ENCODE data around the gene BRIP1.
"Not testable (repeated sequence)": the region's sequence is repeated elsewhere in the genome, so short reads cannot be mapped to it uniquely, and the experiment has no call there.

The BRIP1 gene

DNA sequence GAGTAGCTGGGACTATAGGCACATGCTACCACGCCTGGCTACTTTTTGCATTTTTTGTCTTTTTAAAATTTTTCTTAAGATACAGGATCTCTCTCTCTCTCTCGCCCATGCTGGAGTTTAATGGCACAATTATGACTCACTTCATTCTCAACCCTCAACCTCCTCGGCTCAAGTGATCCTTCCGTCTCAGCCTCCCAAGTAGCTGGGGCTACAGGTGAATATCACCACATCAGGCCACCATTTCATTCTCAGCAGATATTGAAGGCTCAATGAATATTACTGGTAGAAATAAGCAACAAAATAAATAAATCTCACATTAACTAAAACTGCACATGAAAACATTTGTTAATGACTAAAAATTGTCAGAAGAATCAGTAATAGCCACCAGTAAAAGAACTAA, 41.7 kb downstream of the BRIP1 start:
- 83 to 84% methylated on average over 4 of the region's 4 CpGs for WGBS, 2 experiments
- peaks cover 7% of the 10 kb centered on the region for H3K36me3 ChIP-seq (ENCODE audit: control insufficient read depth, insufficient read depth, low read length)
- no peak overlapping the region for H3K4me3 ChIP-seq (ENCODE audit: insufficient read depth, low read depth, low read length)
- no peaks in the 10 kb centered on the region for H3K27me3 ChIP-seq (ENCODE audit: control insufficient read depth, insufficient read depth, low read length, poor library complexity, severe bottlenecking)
- H3K4me1 ChIP-seq (ENCODE audit: control insufficient read depth, insufficient read depth, low read length), result no peaks in the 10 kb centered on the region
- no peaks in the 10 kb centered on the region for H3K9me3 ChIP-seq (ENCODE audit: control insufficient read depth, low read length)
- H3K27ac ChIP-seq (ENCODE audit: insufficient read depth, low read depth, low read length, poor library complexity, severe bottlenecking), result no peak overlapping the region

GRCh38 chr17:61819265-61819664, 44.1 kb downstream of the BRIP1 start:
- H3K27ac ChIP-seq (ENCODE audit: insufficient read depth, low read depth, low read length, poor library complexity, severe bottlenecking); H3K4me1 ChIP-seq (ENCODE audit: control insufficient read depth, insufficient read depth, low read length); H3K36me3 ChIP-seq (ENCODE audit: control insufficient read depth, insufficient read depth, low read length); H3K4me3 ChIP-seq (ENCODE audit: insufficient read depth, low read depth, low read length); H3K27me3 ChIP-seq (ENCODE audit: control insufficient read depth, insufficient read depth, low read length, poor library complexity, severe bottlenecking); H3K9me3 ChIP-seq (ENCODE audit: control insufficient read depth, low read length): not testable (repeated sequence)
- WGBS, 2 experiments, result 94 to 100% methylated on average over 2 to 3 of the region's 3 CpGs

GRCh38 chr17:61818225-61818624, 45.1 kb downstream of the BRIP1 start:
- H3K9me3 ChIP-seq (ENCODE audit: control insufficient read depth, low read length), result no peaks in the 10 kb centered on the region
- H3K27me3 ChIP-seq (ENCODE audit: control insufficient read depth, insufficient read depth, low read length, poor library complexity, severe bottlenecking), result no peaks in the 10 kb centered on the region
- H3K4me1 ChIP-seq (ENCODE audit: control insufficient read depth, insufficient read depth, low read length), result no peaks in the 10 kb centered on the region
- peaks cover 7% of the 10 kb centered on the region for H3K36me3 ChIP-seq (ENCODE audit: control insufficient read depth, insufficient read depth, low read length)
- no peak overlapping the region for H3K4me3 ChIP-seq (ENCODE audit: insufficient read depth, low read depth, low read length)
- no peak overlapping the region for H3K27ac ChIP-seq (ENCODE audit: insufficient read depth, low read depth, low read length, poor library complexity, severe bottlenecking)

DNA sequence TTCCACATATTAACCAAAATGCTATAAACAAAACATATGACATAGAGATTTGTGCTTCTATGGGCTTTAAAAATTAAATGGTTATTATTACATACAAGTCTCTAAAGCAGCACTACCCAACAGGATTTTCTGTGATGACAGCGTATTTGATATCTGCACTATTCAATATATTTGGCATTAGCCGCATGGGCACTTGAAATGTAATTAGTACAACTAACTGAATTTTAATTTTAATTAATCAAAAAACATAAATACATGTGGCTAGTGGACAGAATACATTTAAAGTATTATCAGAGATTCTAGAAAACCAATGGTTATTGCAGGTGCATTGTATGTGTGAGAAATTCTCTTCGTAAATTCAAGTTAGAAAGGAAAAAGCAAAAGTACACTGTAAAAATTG, 45.9 kb downstream of the BRIP1 start:
- 98 to 100% methylated on average over 1 to 2 of the region's 3 CpGs for WGBS, 2 experiments

GRCh38 chr17:61816538-61816937, 46.8 kb downstream of the BRIP1 start:
- no peaks in the 10 kb centered on the region for H3K4me1 ChIP-seq (ENCODE audit: control insufficient read depth, insufficient read depth, low read length)
- H3K9me3 ChIP-seq (ENCODE audit: control insufficient read depth, low read length), result no peaks in the 10 kb centered on the region
- H3K36me3 ChIP-seq (ENCODE audit: control insufficient read depth, insufficient read depth, low read length), result peaks cover 7% of the 10 kb centered on the region
- no peaks in the 10 kb centered on the region for H3K27me3 ChIP-seq (ENCODE audit: control insufficient read depth, insufficient read depth, low read length, poor library complexity, severe bottlenecking)
- no peak overlapping the region for H3K4me3 ChIP-seq (ENCODE audit: insufficient read depth, low read depth, low read length)
- 89 to 92% methylated on average over 2 to 4 of the region's 4 CpGs for WGBS, 2 experiments
- H3K27ac ChIP-seq (ENCODE audit: insufficient read depth, low read depth, low read length, poor library complexity, severe bottlenecking), result no peak overlapping the region

More for the DNA sequence above, 45.9 kb downstream of the BRIP1 start:
- Histone ChIP-seq H3K27ac (ENCODE audit: insufficient read depth, low read depth, low read length, poor library complexity, severe bottlenecking) (no peak overlapping the region), H3K9me3 (ENCODE audit: control insufficient read depth, low read length) (no peaks in the 10 kb centered on the region), H3K4me3 (ENCODE audit: insufficient read depth, low read depth, low read length) (no peak overlapping the region), H3K36me3 (ENCODE audit: control insufficient read depth, insufficient read depth, low read length) (peaks cover 7% of the 10 kb centered on the region), H3K27me3 (ENCODE audit: control insufficient read depth, insufficient read depth, low read length, poor library complexity, severe bottlenecking) (no peaks in the 10 kb centered on the region), H3K4me1 (ENCODE audit: control insufficient read depth, insufficient read depth, low read length) (no peaks in the 10 kb centered on the region)

GRCh38 chr17:61815863-61816503, 47.3 kb downstream of the BRIP1 start:
- H3K36me3 ChIP-seq (ENCODE audit: control insufficient read depth, insufficient read depth, low read length), result peaks cover 5% of the 10 kb centered on the region
- H3K27ac ChIP-seq (ENCODE audit: insufficient read depth, low read depth, low read length, poor library complexity, severe bottlenecking), result no peak overlapping the region
- no peaks in the 10 kb centered on the region for H3K9me3 ChIP-seq (ENCODE audit: control insufficient read depth, low read length)
- no peaks in the 10 kb centered on the region for H3K27me3 ChIP-seq (ENCODE audit: control insufficient read depth, insufficient read depth, low read length, poor library complexity, severe bottlenecking)
- H3K4me1 ChIP-seq (ENCODE audit: control insufficient read depth, insufficient read depth, low read length), result no peaks in the 10 kb centered on the region
- 90 to 95% methylated on average over 3 to 5 of the region's 5 CpGs for WGBS, 2 experiments
- H3K4me3 ChIP-seq (ENCODE audit: insufficient read depth, low read depth, low read length), result no peak overlapping the region

DNA sequence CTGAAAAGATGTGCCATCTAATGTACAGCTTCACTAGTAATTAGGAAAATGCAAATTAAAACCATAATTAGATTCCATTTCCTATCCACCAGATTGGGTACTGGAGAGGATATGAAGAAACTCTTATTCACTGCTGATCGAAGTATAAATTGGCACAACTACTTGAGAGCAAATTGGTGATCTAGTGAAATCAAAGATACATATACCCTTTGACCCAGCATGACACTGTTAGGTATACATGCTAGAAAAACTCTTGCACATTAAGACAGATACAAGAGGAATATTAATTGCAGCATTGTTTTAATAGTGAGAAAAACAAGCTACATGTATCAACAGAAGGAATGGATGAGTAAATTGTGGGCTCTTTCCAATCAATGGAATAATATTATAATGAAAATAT, 48.8 kb downstream of the BRIP1 start:
- no peaks in the 10 kb centered on the region for H3K27me3 ChIP-seq (ENCODE audit: control insufficient read depth, insufficient read depth, low read length, poor library complexity, severe bottlenecking)

GRCh38 chr17:61813211-61813610, 50.1 kb downstream of the BRIP1 start:
- no peaks in the 10 kb centered on the region for H3K4me1 ChIP-seq (ENCODE audit: control insufficient read depth, insufficient read depth, low read length)
- H3K27me3 ChIP-seq (ENCODE audit: control insufficient read depth, insufficient read depth, low read length, poor library complexity, severe bottlenecking), result no peaks in the 10 kb centered on the region
- H3K27ac ChIP-seq (ENCODE audit: insufficient read depth, low read depth, low read length, poor library complexity, severe bottlenecking), result no peak overlapping the region
- WGBS, 2 experiments, result 100% methylated on average over 1 of the region's 1 CpG
- H3K4me3 ChIP-seq (ENCODE audit: insufficient read depth, low read depth, low read length), result no peak overlapping the region
- no peaks in the 10 kb centered on the region for H3K36me3 ChIP-seq (ENCODE audit: control insufficient read depth, insufficient read depth, low read length)
- no peaks in the 10 kb centered on the region for H3K9me3 ChIP-seq (ENCODE audit: control insufficient read depth, low read length)

More for the DNA sequence above, 48.8 kb downstream of the BRIP1 start:
- Histone ChIP-seq H3K4me3 (ENCODE audit: insufficient read depth, low read depth, low read length) (no peak overlapping the region), H3K27ac (ENCODE audit: insufficient read depth, low read depth, low read length, poor library complexity, severe bottlenecking) (no peak overlapping the region), H3K36me3 (ENCODE audit: control insufficient read depth, insufficient read depth, low read length) (no peaks in the 10 kb centered on the region), H3K9me3 (ENCODE audit: control insufficient read depth, low read length) (no peaks in the 10 kb centered on the region), H3K4me1 (ENCODE audit: control insufficient read depth, insufficient read depth, low read length) (no peaks in the 10 kb centered on the region)
- 80 to 100% methylated on average over 1 of the region's 1 CpG for WGBS, 2 experiments

DNA sequence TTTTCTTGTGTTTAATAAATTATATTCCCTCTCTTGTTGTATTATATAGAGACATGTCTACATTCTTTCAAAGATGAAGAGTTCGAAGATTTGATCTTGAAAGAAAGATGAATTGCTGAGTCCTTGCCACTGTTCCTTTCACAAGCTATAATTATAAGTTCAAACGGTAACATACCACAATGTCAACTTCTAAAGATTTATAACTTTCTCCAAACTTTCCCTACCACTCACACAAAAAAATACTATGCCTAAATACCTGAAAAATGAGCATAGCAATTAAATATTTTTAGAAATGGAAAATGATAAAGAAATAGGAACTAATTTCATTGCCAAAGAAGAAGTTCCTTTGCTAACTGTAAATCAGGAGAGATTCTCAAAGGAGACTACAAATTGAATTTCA, 50.6 kb downstream of the BRIP1 start:
- Histone ChIP-seq H3K27me3 (ENCODE audit: control insufficient read depth, insufficient read depth, low read length, poor library complexity, severe bottlenecking) (no peaks in the 10 kb centered on the region), H3K27ac (ENCODE audit: insufficient read depth, low read depth, low read length, poor library complexity, severe bottlenecking) (no peak overlapping the region), H3K36me3 (ENCODE audit: control insufficient read depth, insufficient read depth, low read length) (no peaks in the 10 kb centered on the region), H3K4me3 (ENCODE audit: insufficient read depth, low read depth, low read length) (no peak overlapping the region), H3K4me1 (ENCODE audit: control insufficient read depth, insufficient read depth, low read length) (no peaks in the 10 kb centered on the region), H3K9me3 (ENCODE audit: control insufficient read depth, low read length) (no peaks in the 10 kb centered on the region)
- WGBS, 2 experiments, result 94 to 100% methylated on average over 2 of the region's 2 CpGs

DNA sequence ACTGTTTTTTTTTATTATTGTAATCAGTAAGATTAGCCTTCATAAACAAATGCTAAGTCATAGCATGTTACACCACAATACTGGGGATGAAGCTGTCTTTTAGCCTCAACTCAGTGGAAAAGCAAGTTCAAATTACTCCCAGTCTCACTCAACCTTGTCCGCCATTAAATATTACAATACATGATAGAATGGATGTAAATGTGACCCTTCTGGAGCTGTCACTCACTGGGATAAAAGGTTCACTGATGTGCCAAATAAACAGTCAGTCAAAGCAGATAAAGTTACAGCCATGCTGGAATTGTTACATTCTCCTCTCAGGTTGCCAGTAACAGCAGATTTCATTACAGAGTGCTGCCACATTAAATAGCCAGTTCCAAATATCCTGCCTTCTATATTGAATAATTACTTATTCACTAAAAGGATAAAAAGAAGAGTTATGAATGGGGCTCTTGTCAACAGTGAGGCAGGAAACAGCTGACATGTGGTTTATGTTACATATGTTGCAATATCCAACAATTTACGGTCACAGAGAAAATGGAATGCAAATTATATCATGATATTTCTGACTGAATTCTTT, 53.4 kb downstream of the BRIP1 start:
- H3K4me3 ChIP-seq (ENCODE audit: insufficient read depth, low read depth, low read length), result no peak overlapping the region
- no peaks in the 10 kb centered on the region for H3K27me3 ChIP-seq (ENCODE audit: control insufficient read depth, insufficient read depth, low read length, poor library complexity, severe bottlenecking)
- H3K36me3 ChIP-seq (ENCODE audit: control insufficient read depth, insufficient read depth, low read length), result no peaks in the 10 kb centered on the region
- 90% methylated on average over 1 of the region's 2 CpGs; no CpG with 5 or more reads in 1 of the 2 experiments for WGBS, 2 experiments
- H3K4me1 ChIP-seq (ENCODE audit: control insufficient read depth, insufficient read depth, low read length), result no peaks in the 10 kb centered on the region
- no peaks in the 10 kb centered on the region for H3K9me3 ChIP-seq (ENCODE audit: control insufficient read depth, low read length)
- no peak overlapping the region for H3K27ac ChIP-seq (ENCODE audit: insufficient read depth, low read depth, low read length, poor library complexity, severe bottlenecking)

All from ectodermal cell (in vitro differentiated cells).